ENCODE results near the gene CFAP57.

CFAP57 gene

GRCh38 chr1:43276673-43277072, 104.5 kb downstream of the CFAP57 start:
- DNase-seq (ENCODE audit: low read depth in 2 of 2), result no peak

- DNase-seq (ENCODE audit: low read depth in 2 of 2), result no peak
Measured at GRCh38 chr1:43277116-43277876, 105.2 kb downstream of the CFAP57 start.

- no peak for DNase-seq (ENCODE audit: low read depth in 2 of 2)
Measured at GRCh38 chr1:43279161-43279560, 107.0 kb downstream of the CFAP57 start.

GRCh38 chr1:43279666-43280065, 107.5 kb downstream of the CFAP57 start:
- DNase-seq (ENCODE audit: low read depth in 2 of 2), result no peak

GRCh38 chr1:43280692-43281091, 108.6 kb downstream of the CFAP57 start:
- DNase-seq (ENCODE audit: low read depth in 2 of 2), result no peak

GRCh38 chr1:43282220-43283195, 110.4 kb downstream of the CFAP57 start:
- no peak for DNase-seq (ENCODE audit: low read depth in 2 of 2)

GRCh38 chr1:43284065-43284464, 111.9 kb downstream of the CFAP57 start:
- no peak for DNase-seq (ENCODE audit: low read depth in 2 of 2)

GRCh38 chr1:43284546-43285110, 112.5 kb downstream of the CFAP57 start:
- no peak for DNase-seq (ENCODE audit: low read depth in 2 of 2)

GRCh38 chr1:43285269-43285990, 113.3 kb downstream of the CFAP57 start, which contains the start of gene C1orf210:
Gene C1orf210 (minus strand): TSS chr1:43285581. CDS start chr1:43283270, 2,311 bp downstream.
- no peak for DNase-seq (ENCODE audit: low read depth in 2 of 2)

GRCh38 chr1:43286115-43286514, 114.0 kb downstream of the CFAP57 start:
- no peak for DNase-seq (ENCODE audit: low read depth in 2 of 2)

GRCh38 chr1:43286533-43286932, 114.4 kb downstream of the CFAP57 start:
- DNase-seq (ENCODE audit: low read depth in 2 of 2), result no peak

- no peak for DNase-seq (ENCODE audit: low read depth in 2 of 2)
Measured at GRCh38 chr1:43288058-43288784, 116.1 kb downstream of the CFAP57 start.

GRCh38 chr1:43288785-43289706, 116.9 kb downstream of the CFAP57 start:
- no peak for DNase-seq (ENCODE audit: low read depth in 2 of 2)

GRCh38 chr1:43292216-43292615, 120.1 kb downstream of the CFAP57 start:
- no peak for DNase-seq (ENCODE audit: low read depth in 2 of 2)

- no peak for DNase-seq (ENCODE audit: low read depth in 2 of 2)
Measured at GRCh38 chr1:43292679-43293078, 120.5 kb downstream of the CFAP57 start.

GRCh38 chr1:43293176-43293575, 121.0 kb downstream of the CFAP57 start:
- DNase-seq (ENCODE audit: low read depth in 2 of 2), result no peak

- DNase-seq (ENCODE audit: low read depth in 2 of 2), result no peak
Measured at GRCh38 chr1:43293896-43294760, 122.0 kb downstream of the CFAP57 start.

GRCh38 chr1:43294761-43295160, 122.6 kb downstream of the CFAP57 start:
- DNase-seq (ENCODE audit: low read depth in 2 of 2), result no peak

GRCh38 chr1:43296207-43296606, 124.1 kb downstream of the CFAP57 start:
- DNase-seq (ENCODE audit: low read depth in 2 of 2), result no peak

All from stimulated activated CD4-positive, alpha-beta T cell treated with anti-CD3 and anti-CD28 coated beads, Interleukin-1b, Interleukin-23, amount 100 ng/mL, for 1 hour (primary cell).